Vagina (tissue), 2 donors: ENCODE measurements around the gene N4BP3. TPM values are rescaled to one million over a fixed set of nuclear protein-coding genes. Genes with fewer than 3 reads are reported as not detected.
"Not testable (repeated sequence)": the region's sequence is repeated elsewhere in the genome, so short reads cannot be mapped to it uniquely, and the experiment has no call there.

Source experiments
- DNase-seq, 2 donors: peaks; one replicate each; pipeline ENCODE4 v3.0.0-alpha.2; 2017; ENCODE audit errors: extremely low spot score in 2 of 2
- H3K27ac ChIP-seq: fragments of 200-600 bp; sonication (generic); one replicate; pipeline ENCODE4 v1.5.1; 2019
- H3K27me3 ChIP-seq: fragments of 200-600 bp; sonication (generic); one replicate; pipeline ENCODE4 v1.5.1; 2019
- H3K36me3 ChIP-seq, 2 donors: fragments of 200-600 bp; sonication (generic); one replicate each; pipeline ENCODE4 v1.5.1; 2017 to 2019
- H3K4me1 ChIP-seq: fragments of 200-600 bp; sonication (generic); one replicate; pipeline ENCODE4 v1.5.1; 2019
- H3K4me3 ChIP-seq, 2 donors: fragments of 200-600 bp; sonication (generic); 1 replicate in 1 of 2; 2 replicates in 1 of 2; pipeline ENCODE4 v1.5.1; 2016 to 2019
- H3K9me3 ChIP-seq: fragments of 200-600 bp; sonication (generic); one replicate; pipeline ENCODE4 v1.5.1; 2019
- POLR2A ChIP-seq, 2 donors: fragments of 450-650 bp; IDR thresholded peaks; one replicate each; pipeline ENCODE4 v1.6.1; 2017; ENCODE audit warnings: antibody characterized with exemption in 2 of 2, mild to moderate bottlenecking in 2 of 2, moderate library complexity in 2 of 2
- POLR2AphosphoS5 ChIP-seq, 2 donors: sonication (generic); formaldehyde crosslinking; IDR thresholded peaks; one replicate each; pipeline ENCODE4 v1.9.0; 2017; ENCODE audit warnings: antibody characterized with exemption in 2 of 2, mild to moderate bottlenecking in 2 of 2, low read depth in 1 of 2; ENCODE audit not compliant: insufficient read depth in 1 of 2
- intact Hi-C: fragments of 100-400 bp; cut with DNase I; formaldehyde crosslinking; loops from one replicate; pipeline ENCODE4 v1.15.1; 2023
- total RNA-seq: library from RNA; depleted of rRNA; stranded (reverse); fragments of >200 nt; gene quantifications from one replicate; pipeline ENCODE4 v1.2.3, GENCODE V29; 2016
- TF ChIP-seq, protein P1 (sequence below), 3 experiments: fragments of 450-650 bp in 2 of 3; fragments of 200-600 bp in 1 of 3; sonication (generic) in 1 of 3; IDR thresholded peaks; one replicate each; pipeline ENCODE4 v1.5.1; 2017 to 2019; ENCODE audit warnings: antibody characterized with exemption in 3 of 3, mild to moderate bottlenecking in 2 of 3, moderate library complexity in 2 of 3

N4BP3 gene
- total RNA-seq, 1 donor from 2014 or later: 4.9 TPM

DNA sequence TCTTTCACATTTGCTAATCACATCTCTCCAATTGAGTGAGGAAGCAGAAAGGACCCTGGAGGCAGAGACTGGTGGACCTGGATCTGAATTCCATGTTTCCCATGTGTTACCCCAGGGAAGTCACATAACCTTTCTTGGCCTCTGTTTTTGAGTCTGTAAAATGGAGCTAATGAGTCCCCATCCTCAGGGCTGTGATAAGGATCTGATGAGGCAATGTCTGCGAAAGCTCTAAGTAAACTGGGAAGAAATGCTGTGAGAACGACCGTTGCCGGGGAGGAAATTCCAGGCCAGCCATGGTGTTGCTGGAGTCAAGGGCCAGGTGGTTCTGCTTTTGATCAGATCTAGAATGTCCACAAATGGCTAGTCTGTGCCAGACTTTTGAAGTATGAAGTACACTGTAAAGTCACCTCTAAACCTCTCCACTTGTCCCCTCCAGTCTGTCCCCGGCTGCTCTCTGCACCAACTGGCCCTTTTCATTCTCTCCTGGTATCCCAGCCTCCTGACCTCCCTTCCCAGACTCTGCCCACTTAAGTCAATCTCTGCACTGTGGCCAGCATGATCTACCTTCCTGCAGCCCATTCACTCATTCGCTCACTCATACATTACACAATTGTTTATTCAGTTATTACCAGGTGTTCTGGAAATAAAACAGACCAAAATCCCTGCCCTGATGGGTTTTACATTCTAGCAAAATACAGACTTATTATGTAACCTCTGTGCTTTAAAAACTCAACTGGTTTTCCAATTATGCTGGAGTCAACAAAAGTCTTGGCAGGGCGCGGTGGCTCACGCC is 32.5 kb upstream of the N4BP3 start:
- no peak for TF ChIP-seq POLR2AphosphoS5 (IDR thresholded peaks at IDR 0.05; ENCODE audit: insufficient read depth in 1 of 2, low read depth in 1 of 2)
- TF ChIP-seq, protein P1, sequence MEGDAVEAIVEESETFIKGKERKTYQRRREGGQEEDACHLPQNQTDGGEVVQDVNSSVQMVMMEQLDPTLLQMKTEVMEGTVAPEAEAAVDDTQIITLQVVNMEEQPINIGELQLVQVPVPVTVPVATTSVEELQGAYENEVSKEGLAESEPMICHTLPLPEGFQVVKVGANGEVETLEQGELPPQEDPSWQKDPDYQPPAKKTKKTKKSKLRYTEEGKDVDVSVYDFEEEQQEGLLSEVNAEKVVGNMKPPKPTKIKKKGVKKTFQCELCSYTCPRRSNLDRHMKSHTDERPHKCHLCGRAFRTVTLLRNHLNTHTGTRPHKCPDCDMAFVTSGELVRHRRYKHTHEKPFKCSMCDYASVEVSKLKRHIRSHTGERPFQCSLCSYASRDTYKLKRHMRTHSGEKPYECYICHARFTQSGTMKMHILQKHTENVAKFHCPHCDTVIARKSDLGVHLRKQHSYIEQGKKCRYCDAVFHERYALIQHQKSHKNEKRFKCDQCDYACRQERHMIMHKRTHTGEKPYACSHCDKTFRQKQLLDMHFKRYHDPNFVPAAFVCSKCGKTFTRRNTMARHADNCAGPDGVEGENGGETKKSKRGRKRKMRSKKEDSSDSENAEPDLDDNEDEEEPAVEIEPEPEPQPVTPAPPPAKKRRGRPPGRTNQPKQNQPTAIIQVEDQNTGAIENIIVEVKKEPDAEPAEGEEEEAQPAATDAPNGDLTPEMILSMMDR (IDR thresholded peaks at IDR 0.05): no peak
- no peak for TF ChIP-seq POLR2A (IDR thresholded peaks at IDR 0.05)
- H3K9me3 ChIP-seq: no peaks in the 10 kb centered on the region
- no peaks in the 10 kb centered on the region for H3K36me3 ChIP-seq
- no peak overlapping the region for H3K4me3 ChIP-seq
- H3K4me1 ChIP-seq: no peaks in the 10 kb centered on the region
- no peak overlapping the region for H3K27ac ChIP-seq
- intact Hi-C loops: no loop called here
- DNase-seq: no peak
- H3K27me3 ChIP-seq: no peaks in the 10 kb centered on the region

DNA sequence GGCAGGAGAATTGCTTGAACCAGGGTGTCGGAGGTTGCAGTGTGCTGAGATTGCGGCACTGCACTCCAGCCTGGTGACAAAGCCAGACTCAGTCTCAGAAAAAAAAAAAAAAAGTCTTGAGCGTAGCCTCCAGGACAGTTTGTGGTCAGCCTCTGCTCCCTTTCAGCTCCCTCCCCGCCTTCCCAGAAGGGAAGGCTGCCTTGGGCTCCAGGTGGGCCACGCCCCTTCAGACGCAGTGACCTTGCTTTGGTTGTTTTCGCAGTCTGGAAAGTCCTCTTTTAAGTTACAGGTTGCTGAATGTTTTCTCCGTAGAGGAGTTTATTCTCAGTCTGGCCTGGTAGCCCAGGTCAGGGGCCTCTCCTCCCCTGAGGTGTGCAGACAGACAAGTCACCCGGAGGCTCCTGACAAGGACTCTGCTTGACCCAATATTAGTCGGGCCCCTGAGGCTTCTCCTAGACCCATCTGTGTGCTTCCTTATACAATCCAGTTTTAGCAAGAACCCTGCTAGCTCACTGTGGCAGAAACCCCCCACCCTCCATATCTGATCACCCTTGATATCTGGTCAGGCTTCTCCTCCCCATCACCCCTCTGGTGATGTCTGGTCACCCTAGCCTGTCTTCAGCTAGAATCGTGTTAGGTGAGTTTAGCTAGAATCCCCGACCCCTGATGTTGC is 31.6 kb upstream of the N4BP3 start:
- intact Hi-C loops: no loop called here
- Histone ChIP-seq H3K36me3 (no peaks in the 10 kb centered on the region), H3K4me3 (no peak overlapping the region), H3K27ac (no peak overlapping the region), H3K4me1 (no peaks in the 10 kb centered on the region), H3K27me3 (no peaks in the 10 kb centered on the region), H3K9me3 (no peaks in the 10 kb centered on the region)
- TF ChIP-seq POLR2A (IDR thresholded peaks at IDR 0.05): no peak
- TF ChIP-seq POLR2AphosphoS5 (IDR thresholded peaks at IDR 0.05; ENCODE audit: insufficient read depth in 1 of 2, low read depth in 1 of 2): no peak
- TF ChIP-seq, protein P1 (IDR thresholded peaks at IDR 0.05): no peak
- no peak for DNase-seq

DNA sequence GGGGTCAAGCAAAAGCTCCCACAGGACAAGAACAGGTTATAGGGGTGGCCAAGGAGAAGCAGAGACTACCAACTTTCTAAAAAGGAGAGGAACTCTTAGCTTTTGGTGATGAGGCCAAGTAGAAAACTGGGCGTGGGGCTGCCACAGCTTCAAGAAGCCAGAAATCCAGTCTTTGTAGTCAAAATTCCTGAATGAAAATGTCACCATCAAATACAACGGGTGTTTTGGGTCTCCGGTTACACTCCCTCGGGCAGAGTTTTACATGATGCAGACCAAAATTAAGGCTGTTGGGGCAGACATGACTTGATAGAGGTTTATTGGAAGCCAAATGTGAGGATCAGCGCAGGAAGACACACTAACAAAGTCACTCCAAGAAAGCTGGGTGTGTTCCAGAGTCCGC is 29.4 kb upstream of the N4BP3 start:
- Histone ChIP-seq H3K27me3 (no peaks in the 10 kb centered on the region), H3K36me3 (no peaks in the 10 kb centered on the region)
- intact Hi-C loops: no loop called here

DNA sequence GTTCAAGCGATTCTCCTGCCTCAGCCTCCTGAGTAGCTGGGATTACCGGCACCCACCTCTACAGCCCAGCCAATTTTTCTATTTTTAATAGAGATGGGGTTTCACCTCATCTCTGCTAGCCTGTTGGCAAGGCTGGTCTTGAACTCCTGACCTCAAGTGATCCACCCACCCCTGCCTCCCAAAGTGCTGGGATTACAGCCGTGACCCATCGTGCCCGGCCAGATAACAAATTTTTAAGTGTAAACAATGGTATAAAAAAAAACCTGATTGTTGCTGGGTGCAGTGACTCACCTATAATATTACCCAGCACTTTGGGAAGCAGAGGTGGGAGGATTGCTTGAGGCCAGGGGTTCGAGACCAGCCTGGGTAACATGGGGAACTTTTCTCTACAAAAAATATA is 28.0 kb upstream of the N4BP3 start:
- no peak overlapping the region for H3K27ac ChIP-seq
- no peaks in the 10 kb centered on the region for H3K9me3 ChIP-seq
- DNase-seq: no peak
- H3K36me3 ChIP-seq: no peaks in the 10 kb centered on the region
- H3K4me1 ChIP-seq: no peaks in the 10 kb centered on the region
- no peak overlapping the region for H3K4me3 ChIP-seq
- intact Hi-C loops: no loop called here
- H3K27me3 ChIP-seq: no peaks in the 10 kb centered on the region
- TF ChIP-seq POLR2AphosphoS5 (IDR thresholded peaks at IDR 0.05; ENCODE audit: insufficient read depth in 1 of 2, low read depth in 1 of 2): no peak
- TF ChIP-seq, protein P1 (IDR thresholded peaks at IDR 0.05): no peak
- no peak for TF ChIP-seq POLR2A (IDR thresholded peaks at IDR 0.05)

More for the DNA sequence above, 29.4 kb upstream of the N4BP3 start:
- Histone ChIP-seq H3K4me1 (no peaks in the 10 kb centered on the region), H3K27ac (no peak overlapping the region), H3K4me3 (no peak overlapping the region), H3K9me3 (no peaks in the 10 kb centered on the region)
- no peak for DNase-seq
- TF ChIP-seq, protein P1 (IDR thresholded peaks at IDR 0.05): no peak
- TF ChIP-seq POLR2AphosphoS5 (IDR thresholded peaks at IDR 0.05; ENCODE audit: insufficient read depth in 1 of 2, low read depth in 1 of 2): no peak
- no peak for TF ChIP-seq POLR2A (IDR thresholded peaks at IDR 0.05)

DNA sequence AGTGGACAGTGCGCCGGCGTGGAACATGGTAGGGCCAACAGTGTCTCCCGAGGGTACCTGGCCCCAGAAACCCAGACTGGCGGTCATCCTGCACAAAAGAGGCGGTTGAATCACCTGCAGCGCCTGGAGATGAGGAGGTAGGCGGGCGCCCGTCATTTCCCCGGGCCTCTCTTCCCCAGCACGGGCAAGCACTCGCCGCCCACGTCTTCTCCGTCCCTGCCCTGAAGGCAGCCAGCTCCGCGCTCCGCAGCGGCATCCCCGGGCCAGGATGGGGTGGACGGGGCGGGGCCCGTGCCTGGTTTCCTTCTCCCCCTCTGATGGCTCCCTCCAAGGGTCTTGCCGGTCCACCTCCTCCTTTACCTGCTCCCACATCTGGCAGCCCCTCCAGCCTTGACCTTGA is 27.1 kb upstream of the N4BP3 start:
- intact Hi-C loops: no loop called here
- H3K4me3 ChIP-seq: no peak overlapping the region
- H3K4me1 ChIP-seq: no peaks in the 10 kb centered on the region
- no peaks in the 10 kb centered on the region for H3K36me3 ChIP-seq
- TF ChIP-seq POLR2A (IDR thresholded peaks at IDR 0.05) (no peak), POLR2AphosphoS5 (IDR thresholded peaks at IDR 0.05; ENCODE audit: insufficient read depth in 1 of 2, low read depth in 1 of 2) (no peak)
- TF ChIP-seq, protein P1 (IDR thresholded peaks at IDR 0.05): no peak
- no peak overlapping the region for H3K27ac ChIP-seq
- H3K27me3 ChIP-seq: no peaks in the 10 kb centered on the region
- H3K9me3 ChIP-seq: no peaks in the 10 kb centered on the region
- DNase-seq: no peak

DNA sequence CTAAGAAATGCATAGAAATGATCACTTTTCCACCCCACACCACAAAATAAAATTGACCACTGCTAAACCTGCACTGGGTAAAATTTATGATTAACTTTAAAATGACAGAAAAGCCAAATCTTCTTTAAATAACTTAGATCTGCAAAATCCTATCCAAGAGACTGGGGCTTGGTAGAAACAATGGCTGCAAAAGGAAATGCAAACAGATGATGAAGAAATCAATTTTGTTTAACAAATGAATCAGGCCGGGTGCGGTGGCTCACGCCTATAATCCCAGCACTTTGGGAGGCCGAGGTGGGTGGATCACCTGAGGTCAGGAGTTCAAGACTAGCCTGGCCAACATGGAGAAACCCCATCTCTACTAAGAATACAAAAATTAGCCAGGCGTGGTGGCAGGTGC is 26.1 kb upstream of the N4BP3 start:
- H3K27me3 ChIP-seq, H3K36me3 ChIP-seq, H3K4me3 ChIP-seq, intact Hi-C loops, H3K4me1 ChIP-seq, H3K27ac ChIP-seq, H3K9me3 ChIP-seq, DNase-seq: not testable (repeated sequence)
